Hypothalamus (tissue), 51 donors: ENCODE data around the gene CCDC92.

Experiments used
- DNase-seq, 51 donors: peaks; one replicate each; lab custom pipeline; 2025; lab: John Stamatoyannopoulos, UW

CCDC92 gene

DNA sequence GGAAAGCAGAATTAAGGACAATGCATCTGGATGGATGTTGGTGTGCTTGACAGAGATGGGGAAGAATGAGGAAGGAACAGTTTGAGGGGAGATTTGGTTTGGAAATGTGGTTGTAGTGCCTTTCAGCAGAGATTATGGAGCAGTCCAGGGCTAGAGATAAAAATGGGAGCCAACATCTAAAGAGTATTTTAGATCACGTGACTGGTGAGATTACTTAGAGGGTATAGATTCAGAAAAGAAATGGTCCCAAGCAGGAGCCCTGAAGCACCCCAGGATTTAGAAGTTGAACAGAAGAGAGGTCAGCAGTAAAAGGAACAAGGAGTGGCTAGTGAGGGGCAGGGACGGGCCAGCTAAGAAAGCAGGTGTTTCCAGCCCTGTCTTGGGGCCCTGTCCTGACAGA lies 30.0 kb upstream of the CCDC92 start:
- DNase-seq = no peak

DNA sequence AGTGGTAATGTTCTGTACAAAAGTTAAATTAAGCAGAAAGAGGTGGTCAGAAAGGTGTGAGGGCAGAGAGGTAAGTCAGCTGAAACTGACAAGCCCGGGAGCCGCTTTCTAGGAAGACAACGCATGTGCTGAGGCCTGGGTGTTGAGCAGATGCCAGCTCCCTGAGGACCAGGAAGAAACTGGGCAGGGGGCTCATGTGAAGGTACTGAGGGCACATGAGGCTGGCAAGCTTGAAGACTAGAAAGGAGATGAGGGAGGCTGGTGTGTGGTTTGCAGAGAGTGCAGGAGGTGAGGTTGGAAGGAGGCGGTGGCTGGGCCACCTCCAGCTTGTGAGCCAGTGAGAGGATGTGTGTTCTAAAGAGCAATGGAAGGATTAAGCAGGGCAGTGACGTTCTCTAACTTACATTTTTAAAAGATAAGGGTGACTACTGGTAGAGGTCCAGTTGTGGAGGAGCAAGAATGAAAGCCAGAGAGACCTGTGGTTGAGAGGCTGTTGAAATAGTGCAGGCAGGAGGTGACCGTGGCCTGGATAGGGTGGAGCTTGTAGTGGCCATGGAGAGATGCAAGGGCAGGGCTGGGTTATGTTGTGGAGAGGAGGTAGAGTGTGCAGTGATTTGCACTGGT lies 29.5 kb upstream of the CCDC92 start:
- DNase-seq = no peak

DNA sequence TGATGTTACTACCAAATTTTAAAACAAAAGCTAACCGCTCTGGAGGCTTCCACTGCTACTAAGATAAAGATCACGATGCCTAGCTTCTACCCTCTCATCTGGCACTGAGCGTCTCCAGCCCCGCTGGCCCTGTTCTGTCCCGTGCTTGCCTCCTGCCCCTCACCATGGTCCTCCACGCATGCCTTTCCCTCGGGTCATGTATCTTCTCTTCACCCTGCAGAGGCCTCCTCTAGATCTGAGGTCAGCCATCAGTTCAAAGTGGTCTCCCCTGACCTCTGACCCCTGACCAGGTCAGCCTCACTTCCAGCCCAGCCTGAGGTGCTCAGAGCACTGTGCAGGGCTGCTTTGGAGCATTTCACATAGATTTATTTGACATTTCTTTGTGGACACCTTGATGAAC lies 28.7 kb upstream of the CCDC92 start:
- DNase-seq = no peak

DNA sequence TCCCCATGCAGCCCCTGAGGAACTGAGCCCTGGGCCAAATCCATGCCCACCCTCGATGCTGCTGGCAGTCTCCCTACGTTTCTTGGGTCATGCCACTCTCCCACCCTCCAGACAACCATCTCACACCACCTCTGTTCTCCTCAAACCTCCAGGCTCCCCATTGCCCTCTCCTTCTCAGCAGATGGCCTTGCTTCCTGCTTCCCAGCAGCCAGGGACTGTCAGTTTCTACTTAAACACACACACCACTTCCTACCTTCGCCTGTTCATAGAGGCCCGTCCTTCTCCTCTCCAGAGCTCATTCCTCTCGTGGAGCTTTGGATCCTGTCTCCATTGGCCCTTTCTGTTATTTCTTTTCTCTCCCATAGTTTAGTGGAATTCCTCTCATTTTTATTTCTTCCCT lies 27.5 kb upstream of the CCDC92 start:
- DNase-seq = no peak

DNA sequence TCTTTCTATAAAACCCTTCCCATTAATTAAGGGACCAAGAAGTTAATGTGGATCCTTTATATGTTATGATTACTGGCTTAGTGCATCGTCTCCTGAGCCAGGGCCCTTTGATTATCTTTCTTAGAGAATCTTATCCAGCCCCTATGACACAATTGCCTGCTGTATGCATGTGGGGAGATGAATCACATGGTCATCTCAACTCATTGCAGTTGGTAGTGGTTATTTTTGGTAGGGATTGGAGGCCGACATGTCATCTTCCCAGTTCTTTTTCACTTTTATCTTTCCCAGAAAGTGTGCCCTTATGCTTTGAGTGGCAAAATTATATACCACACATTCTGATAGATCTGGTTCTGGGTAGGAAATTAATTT lies 26.3 kb upstream of the CCDC92 start:
- DNase-seq = no peak

DNA sequence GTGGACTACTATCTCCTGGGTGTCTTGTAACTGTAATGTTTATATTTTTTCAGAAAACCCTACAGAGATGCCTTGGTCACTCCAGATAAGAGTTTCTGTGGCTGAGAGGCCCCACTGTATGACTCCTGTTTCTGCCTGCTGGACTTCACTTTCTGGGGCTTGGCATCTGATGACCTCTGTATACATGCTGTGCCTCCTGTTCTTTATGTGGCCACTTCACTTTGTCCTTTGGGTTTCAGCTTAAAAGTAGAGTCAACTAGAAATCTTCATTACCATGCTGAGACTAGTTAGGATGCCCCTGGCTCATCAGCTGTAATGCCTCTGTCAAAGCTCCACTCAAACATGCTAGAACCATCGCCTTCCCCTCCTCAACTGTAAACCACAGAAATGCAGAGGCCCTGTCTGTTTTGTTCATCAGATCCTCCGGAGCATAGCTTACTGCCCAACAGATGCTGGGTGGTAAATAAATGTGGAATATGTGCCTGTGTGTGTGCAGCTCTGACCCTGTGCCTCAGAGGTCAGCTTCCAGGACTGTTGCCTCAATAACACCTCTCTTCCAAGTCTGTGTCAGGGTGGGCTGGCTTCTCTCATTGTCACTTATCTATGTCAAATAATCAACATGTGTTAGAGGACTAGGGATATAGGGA lies 25.8 kb upstream of the CCDC92 start:
- DNase-seq = no peak

DNA sequence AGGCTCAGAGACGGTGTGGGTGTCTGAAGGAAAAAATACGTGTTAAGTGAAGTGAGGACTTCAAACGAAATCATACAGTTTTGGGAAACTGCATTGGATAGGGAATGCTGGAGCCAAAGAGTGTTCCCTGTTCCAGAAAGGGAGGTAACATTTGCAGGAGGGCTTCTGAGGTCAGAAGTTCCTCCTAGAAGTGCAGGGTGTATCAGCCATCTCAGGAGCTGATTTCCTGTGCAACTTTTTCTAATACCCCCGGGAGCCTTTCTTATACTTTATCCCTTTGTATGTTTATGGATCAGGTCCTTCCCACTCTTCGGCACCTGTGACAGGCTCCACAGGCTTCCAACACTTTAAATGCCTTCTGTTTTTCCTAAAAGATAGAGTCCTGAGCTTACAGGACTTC lies 25.3 kb upstream of the CCDC92 start:
- no peak for DNase-seq

DNA sequence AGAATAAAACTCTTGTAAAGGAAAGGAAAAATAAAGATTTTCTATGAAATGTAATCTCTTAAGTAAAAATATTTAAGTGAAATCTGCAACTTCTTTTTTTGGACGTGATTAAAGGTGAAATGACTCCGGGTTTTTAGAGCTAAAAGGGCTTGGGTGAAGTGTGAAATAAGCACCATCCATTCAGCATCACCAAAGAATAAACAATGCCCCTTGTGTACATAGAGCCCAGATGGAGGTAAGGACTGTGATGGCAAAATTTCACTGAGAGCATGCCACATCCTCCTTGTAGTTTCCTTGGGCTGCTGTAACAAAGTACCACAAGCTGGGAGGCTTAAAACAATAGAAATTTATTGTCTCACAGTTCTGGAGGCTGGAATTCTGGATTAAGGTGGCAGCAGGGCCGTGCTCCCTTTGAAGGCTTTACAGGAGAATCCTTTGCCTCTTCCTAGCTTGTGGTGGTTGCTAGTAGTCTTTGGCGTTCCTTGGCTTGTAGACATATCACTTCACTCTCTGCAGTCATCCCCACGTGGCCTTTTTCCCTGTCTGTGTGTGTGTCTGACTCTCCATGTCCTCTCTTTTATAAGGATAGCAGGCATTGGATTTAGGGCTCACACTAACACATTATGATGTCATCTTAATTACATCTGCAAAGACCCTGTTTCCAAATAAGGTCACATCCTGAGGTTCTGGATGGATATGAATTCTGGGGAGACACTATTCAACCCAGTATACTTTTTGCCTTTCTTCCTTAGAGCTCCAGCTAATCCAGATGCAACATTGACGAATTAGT lies 24.6 kb upstream of the CCDC92 start:
- DNase-seq = peak in 3 of 51 donors; percentile 12 to 42 (median 36)

DNA sequence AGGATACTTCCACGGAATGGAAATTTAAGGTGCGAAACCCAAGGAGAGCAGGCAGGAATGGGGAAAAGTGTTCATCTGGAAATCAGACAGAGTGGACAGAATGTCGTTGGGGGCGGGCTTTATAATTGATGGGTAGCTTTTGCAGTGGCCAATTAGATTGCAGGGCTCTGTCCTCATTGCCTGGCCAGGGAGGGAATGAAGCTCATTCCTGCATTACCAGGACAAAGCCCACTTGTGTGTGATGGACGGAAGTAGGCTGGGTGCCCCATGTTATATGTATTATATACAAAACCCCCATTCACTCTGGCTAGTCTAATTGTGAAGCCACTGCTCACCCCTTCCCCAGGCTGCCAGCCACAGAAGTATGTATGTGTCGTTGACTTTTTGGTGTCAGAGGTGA lies 23.9 kb upstream of the CCDC92 start:
- DNase-seq = peak in 30 of 51 donors; percentile 23 to 73 (median 50)

DNA sequence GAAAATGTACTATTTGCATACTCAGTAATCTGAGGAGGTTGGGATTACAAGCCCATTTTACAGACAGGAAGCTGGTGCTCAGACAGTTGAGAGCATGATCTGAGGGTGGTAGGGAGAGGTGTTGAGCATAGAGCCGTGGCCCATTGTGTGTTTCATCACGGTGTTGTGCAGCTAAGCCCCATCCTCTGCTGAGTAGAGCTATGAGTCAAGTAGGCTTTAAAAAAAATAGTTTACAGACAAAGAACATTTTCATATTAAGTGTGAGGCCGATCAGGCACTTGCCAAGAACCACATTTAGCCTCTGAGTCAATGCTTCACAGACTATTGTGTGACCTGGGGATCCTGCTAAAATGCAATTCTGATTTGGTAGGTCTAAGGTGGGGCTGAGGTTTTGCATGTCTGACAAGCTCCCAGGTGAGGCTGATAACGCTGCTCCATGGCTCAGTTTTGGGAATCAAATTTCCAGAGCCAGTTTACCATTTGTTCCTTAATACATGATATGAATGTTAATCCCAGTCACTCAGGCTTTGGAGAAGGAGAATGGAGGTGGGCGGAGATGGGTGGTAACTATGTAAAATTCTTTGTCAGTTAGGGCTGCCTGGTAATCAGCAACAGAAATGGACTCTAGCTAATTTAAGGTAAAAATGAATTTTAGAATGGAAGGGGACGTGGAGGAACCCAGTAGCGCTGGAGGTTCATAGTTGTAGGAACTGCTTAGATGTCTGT lies 22.6 kb upstream of the CCDC92 start:
- DNase-seq = no peak

DNA sequence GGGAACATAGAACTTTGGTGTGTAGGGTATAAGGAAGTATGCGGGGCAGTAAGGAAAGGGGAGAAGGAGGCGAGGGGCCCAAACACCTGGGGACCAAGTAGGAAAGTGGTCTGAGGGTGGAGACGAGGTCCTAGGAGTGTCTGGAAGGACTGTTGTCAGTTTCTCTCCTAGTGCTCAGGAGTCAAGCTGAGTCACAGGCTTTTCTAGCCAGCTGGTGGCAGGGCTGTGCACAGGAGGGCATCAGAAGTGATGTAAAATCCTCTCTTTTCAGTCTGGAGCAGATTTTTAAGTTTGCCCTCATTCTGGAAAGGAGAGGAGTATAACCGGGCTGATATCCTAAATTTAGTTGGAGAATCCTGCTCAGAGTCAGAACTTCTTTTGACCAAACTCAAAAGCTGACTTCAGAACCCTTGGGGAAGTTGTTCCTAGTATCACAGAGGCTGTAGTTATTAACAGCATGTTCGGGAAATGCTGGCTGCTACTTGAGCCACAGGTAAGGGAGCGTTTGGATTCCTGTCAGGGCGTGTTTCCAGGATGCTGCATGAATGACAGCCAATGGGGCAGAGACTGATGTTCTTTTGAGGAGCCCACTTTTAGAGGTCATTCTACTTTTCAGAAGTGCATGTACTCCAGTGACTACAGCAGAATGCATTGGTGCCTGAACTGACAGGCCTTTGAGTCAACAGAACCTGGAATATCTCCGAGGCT lies 19.6 kb upstream of the CCDC92 start:
- DNase-seq = no peak

DNA sequence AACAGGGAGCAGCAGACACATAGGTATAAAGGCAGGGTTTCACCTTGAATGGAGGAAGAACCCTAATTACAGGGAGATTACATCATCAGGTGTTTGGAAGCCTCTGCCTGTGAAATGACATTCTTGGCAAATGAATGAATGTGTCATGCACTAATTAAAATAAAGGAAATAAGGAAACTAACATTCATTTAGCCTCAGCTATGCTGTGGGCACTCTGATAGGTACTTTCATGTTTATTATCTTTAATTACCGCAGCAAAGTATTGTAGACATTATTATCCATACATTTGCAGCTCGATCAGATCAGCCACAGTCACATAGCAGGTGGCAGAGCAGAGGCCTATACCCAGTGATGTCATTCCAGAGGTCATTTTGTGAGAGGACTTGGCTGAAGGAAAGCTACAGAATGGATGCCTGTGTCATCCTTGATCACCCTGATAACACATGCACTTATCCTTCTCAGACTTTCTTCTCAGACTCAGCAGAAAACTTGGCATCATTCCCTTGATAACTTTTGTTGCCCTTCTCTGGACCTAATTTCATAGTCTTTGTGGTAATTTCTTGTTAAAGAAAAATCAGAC lies 18.8 kb upstream of the CCDC92 start:
- DNase-seq = no peak

DNA sequence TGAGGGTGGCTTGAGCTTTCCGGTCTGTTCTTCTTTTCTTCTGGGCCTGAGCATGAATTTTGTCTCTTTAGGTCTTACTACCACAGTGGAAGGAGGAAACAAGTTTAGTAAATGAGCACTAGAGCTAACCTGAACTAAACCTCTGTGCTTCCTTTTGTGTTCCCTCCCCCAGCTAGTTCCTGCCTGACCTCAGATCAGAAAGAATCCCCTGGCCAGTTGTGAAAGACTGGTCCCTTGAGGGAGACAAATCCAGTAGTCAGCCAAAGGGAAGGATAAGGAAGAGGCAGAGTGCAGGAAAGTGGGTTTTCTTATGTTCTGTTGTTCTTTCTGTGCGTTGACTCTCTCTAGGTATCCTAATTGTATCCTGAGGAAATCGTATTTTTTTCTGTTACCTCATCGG lies 17.9 kb upstream of the CCDC92 start:
- no peak for DNase-seq

DNA sequence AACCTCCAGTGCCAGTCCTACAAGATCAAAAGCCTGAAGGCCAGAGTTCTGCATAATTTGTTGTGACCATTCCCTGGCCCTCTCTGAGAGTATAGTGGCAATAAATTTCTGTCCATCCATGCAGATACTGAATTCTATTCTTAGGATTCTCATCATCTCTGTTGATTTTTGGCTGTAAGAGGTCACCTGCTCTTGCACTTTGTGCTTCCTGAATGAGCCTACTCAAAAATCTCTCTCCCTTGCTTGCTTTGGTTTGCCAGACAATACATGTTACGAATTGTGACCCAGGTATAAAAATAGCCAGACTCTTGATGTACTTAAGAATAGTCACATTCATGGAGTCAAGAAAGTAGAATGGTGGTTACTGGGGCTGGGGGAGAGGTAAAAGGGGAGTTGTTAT lies 17.1 kb upstream of the CCDC92 start:
- DNase-seq = no peak

DNA sequence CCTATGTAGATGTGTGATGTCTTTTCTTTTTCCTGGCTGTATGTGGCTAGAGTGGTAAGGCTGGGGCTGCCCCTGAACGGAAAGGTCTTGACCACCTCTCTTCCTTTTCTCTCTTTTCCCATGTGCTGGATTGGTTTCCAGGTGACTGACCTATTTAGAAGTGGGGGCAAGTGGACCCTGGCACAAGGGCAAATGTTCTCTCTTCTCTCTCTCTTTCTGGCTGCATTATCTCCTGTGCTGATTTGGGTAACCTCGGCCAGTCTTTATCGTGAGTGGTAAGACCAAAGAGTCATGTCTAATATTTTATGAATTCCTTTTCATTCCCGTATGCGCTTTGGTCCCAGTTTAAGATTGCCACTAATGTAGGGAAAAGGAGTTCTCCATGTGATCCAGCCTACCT lies 16.5 kb upstream of the CCDC92 start:
- no peak for DNase-seq

DNA sequence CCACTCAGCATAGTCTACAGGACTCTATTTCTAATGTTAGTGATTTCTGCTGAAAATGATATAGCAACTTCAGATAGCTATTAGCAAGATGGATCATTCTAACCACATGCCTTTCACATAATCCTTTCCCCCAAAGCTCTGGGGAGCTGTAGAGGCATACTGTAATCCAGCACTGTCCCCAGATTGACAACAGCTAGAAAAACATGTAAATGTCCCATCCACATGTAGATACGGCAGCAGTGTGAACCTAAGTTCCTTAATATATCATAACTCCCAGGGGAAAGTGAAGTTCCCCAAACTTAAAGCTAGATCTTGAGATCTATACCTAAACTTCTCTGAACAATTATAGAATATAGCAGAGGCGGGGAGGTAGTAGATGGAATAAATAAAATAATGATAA lies 14.4 kb upstream of the CCDC92 start:
- DNase-seq = no peak

DNA sequence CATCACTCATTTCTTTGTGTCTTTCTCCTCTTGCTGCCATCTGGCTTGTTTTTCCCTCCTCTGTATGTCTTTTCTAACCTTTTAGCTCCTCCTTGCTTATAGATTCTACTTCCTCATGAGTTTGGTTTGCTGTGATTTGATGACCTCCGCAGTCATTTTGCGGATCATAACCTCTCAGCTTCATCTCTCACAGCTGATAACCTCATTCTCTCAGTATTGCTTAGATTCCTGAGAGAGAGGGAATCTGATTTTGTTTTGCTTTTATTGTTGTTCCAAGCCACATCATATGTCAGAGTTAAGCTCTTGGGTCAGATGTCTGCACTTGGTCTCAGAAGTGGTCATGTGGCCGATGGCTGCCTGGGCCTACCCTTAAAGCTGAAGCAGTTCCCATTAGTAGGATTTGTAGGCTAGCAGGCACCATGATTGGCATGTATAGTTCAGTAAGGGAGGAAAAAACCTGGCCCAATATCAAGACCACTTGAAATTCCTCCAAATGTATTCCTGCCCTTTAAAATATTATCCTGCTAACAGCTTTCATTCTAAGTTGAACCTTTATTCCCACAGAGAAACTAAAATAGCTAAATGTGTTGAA lies 13.8 kb upstream of the CCDC92 start:
- peak in 3 of 51 donors; percentile 8 to 27 (median 19) for DNase-seq

DNA sequence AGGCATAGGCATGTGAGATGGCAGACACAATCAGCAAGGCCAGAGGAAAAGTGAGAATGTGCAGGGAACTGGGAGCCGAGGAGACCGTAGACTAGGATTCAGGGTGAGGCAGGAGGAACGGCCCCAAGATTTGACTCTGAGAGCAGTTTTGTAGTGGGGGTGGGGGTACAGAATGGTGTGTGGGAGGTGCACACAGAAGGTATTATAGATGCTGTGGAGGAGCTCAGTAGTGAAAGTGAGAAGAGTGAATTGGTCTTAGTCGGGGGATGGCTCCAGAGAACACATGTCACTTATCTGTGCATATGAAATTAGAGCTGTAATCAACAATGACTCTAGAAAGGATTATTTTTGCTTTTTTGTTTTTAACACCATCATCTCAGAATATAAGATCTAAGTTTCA lies 12.3 kb upstream of the CCDC92 start:
- no peak for DNase-seq

DNA sequence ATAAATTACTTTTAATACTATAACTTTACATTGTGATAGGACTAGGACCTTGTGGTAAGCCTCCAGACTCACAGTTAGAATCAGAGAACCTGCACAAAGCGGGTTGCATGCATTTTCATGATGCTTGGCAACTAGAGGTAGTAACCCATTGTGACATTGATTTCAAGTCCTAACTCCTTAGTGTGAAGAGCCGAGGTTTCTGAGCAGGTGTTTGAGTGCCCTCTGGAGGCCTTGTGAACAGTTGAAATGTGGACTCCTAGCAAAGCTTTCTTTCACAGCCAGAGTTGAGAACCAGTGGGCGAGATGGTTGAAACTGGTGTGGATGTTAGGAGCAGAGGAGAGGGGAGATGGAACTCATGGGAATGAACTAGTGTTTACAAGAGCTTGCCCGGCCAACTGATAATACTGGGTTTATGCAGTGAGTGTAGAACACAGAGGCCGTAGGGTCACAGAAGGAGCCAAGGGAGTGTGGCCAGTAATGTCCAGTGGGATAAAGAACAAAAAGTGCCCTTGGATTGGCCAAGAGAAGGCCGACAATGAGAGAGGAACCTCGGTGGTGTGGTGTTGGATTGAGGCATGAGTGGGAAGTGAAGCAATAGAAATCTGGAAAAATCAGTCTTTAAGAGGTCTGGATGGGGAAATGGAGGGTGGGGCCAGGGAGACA lies 11.3 kb upstream of the CCDC92 start:
- peak in 23 of 51 donors; percentile 6 to 73 (median 35) for DNase-seq
